GM03348 (cell line): ENCODE measurements around the gene STX1B.
"Not testable (repeated sequence)": the region's sequence is repeated elsewhere in the genome, so short reads cannot be mapped to it uniquely, and the experiment has no call there.

Experiments
- DNase-seq: peaks from one replicate; pipeline ENCODE4 v3.0.0; 2012; ENCODE audit warnings: low spot score

STX1B gene

GRCh38 chr16:30951750-30952149, 58.7 kb downstream of the STX1B start:
- no peak for DNase-seq

- DNase-seq = no peak
Measured at GRCh38 chr16:30951193-30951592, 59.2 kb downstream of the STX1B start.

- DNase-seq = no peak
Measured at GRCh38 chr16:30950516-30951065, 59.8 kb downstream of the STX1B start.

GRCh38 chr16:30949650-30950515, 60.6 kb downstream of the STX1B start:
- peak; percentile 81 for DNase-seq

GRCh38 chr16:30948667-30949649, 61.5 kb downstream of the STX1B start, which contains the start of gene ORAI3:
TSS of gene ORAI3 (plus strand) at chr16:30949068. CDS start at chr16:30949290, 222 bp downstream.
- peak; percentile 83 for DNase-seq

- peak; percentile 94 for DNase-seq
Measured at GRCh38 chr16:30947859-30948666, 62.4 kb downstream of the STX1B start.

GRCh38 chr16:30947541-30947858, 62.9 kb downstream of the STX1B start:
- no peak for DNase-seq

GRCh38 chr16:30946671-30947540, 63.5 kb downstream of the STX1B start:
- DNase-seq = no peak

- DNase-seq = no peak
Measured at GRCh38 chr16:30944352-30944751, 66.1 kb downstream of the STX1B start.

GRCh38 chr16:30942426-30942806, 68.0 kb downstream of the STX1B start:
- DNase-seq = no peak

GRCh38 chr16:30941600-30942425, 68.6 kb downstream of the STX1B start:
- DNase-seq = peak; percentile 89

- DNase-seq = not testable (repeated sequence)
Measured at GRCh38 chr16:30939571-30939970, 70.9 kb downstream of the STX1B start.
